Caco-2 (cell line): ENCODE measurements around the gene PHC2. TPM values are rescaled to one million over a fixed set of nuclear protein-coding genes. Genes with fewer than 3 reads are reported as not detected.

ENCODE experiments used
- BruUV-seq: library from RNA; stranded (reverse); fragments of 400-500 nt; replicated peaks from 2 replicates; lab custom pipeline; 2021; lab: Mats Ljungman, UMichigan
- CTCF ChIA-PET: fragments of 300-600 bp; sonication (Branson Sonifier 250); formaldehyde crosslinking; loops from one replicate; lab custom pipeline; 2022; ENCODE audit warnings: antibody characterized with exemption; lab: Charles Lee
- POLR2A ChIA-PET: fragments of 300-600 bp; sonication (Branson Sonifier 250); formaldehyde crosslinking; loops from one replicate; lab custom pipeline; 2022; ENCODE audit warnings: antibody characterized with exemption; lab: Charles Lee
- DNase-seq, 2 experiments: peaks; one replicate each; pipeline versions ENCODE4 v3.0.0 to v3.0.0-alpha.2; 2020 to 2022
- H3K27me3 ChIP-seq: replicated peaks from 2 replicates; pipeline ENCODE4 v1.6.0; 2011; ENCODE audit warnings: low read length; ENCODE audit not compliant: control insufficient read depth, insufficient read depth
- H3K36me3 ChIP-seq: 2 replicates; pipeline ENCODE4 v1.5.1; 2011; ENCODE audit warnings: low read length; ENCODE audit not compliant: control insufficient read depth, insufficient read depth
- H3K4me1 ChIP-seq: fragments of 250-450 bp; sonication (Bioruptor Pico); 2 replicates; pipeline ENCODE4 v1.5.1; 2020; ENCODE audit warnings: mild to moderate bottlenecking
- H3K4me3 ChIP-seq: 2 replicates; pipeline ENCODE4 v1.5.1; 2011; ENCODE audit warnings: low read depth, mild to moderate bottlenecking, control low read depth, low read length
- H3K9me3 ChIP-seq: fragments of 250-450 bp; sonication (Bioruptor Pico); 2 replicates; pipeline ENCODE4 v1.5.1; 2020; ENCODE audit warnings: mild to moderate bottlenecking, moderate library complexity
- H3K27ac Mint-ChIP-seq: one replicate; pipeline ENCODE4 v1.8.0; 2022; ENCODE audit warnings: mixed read lengths; ENCODE audit not compliant: unreplicated experiment
- H3K27me3 Mint-ChIP-seq: one replicate; pipeline ENCODE4 v1.8.0; 2022; ENCODE audit warnings: mixed read lengths; ENCODE audit not compliant: insufficient read depth, unreplicated experiment
- H3K36me3 Mint-ChIP-seq: one replicate; pipeline ENCODE4 v1.8.0; 2022; ENCODE audit warnings: mild to moderate bottlenecking, mixed read lengths; ENCODE audit not compliant: insufficient read depth, unreplicated experiment
- H3K4me1 Mint-ChIP-seq: one replicate; pipeline ENCODE4 v1.8.0; 2022; ENCODE audit warnings: low read depth, mixed read lengths; ENCODE audit not compliant: unreplicated experiment
- H3K4me3 Mint-ChIP-seq: one replicate; pipeline ENCODE4 v1.8.0; 2022; ENCODE audit warnings: mild to moderate bottlenecking, moderate library complexity, mixed read lengths; ENCODE audit not compliant: unreplicated experiment
- H3K9me3 Mint-ChIP-seq: one replicate; pipeline ENCODE4 v1.8.0; 2022; ENCODE audit warnings: mixed read lengths; ENCODE audit not compliant: unreplicated experiment
- intact Hi-C: fragments of 100-400 bp; cut with micrococcal nuclease; formaldehyde crosslinking; loops from one replicate; pipeline ENCODE4 v1.10.0; 2022; ENCODE audit not compliant: unreplicated experiment
- total RNA-seq: library from RNA; stranded (reverse); gene quantifications from 2 replicates; pipeline ENCODE4 v1.2.3, GENCODE V29; 2022
- TF ChIP-seq, protein P1 (sequence below), 2 experiments: fragments of 200-600 bp in 1 of 2; IDR thresholded peaks; 1 replicate in 1 of 2; 2 replicates in 1 of 2; pipeline versions ENCODE4 v1.5.1 to v1.8.0; 2011 to 2022; ENCODE audit warnings: antibody characterized with exemption in 1 of 2, control low read depth in 1 of 2, inconsistent platforms in 1 of 2, low read depth in 1 of 2, low read length in 1 of 2, mild to moderate bottlenecking in 1 of 2, moderate library complexity in 1 of 2; ENCODE audit not compliant: insufficient read depth in 1 of 2, severe bottlenecking in 1 of 2, unreplicated experiment in 1 of 2

The PHC2 gene
- total RNA-seq, 1 experiment from 2014 or later = 35.2 TPM

DNA sequence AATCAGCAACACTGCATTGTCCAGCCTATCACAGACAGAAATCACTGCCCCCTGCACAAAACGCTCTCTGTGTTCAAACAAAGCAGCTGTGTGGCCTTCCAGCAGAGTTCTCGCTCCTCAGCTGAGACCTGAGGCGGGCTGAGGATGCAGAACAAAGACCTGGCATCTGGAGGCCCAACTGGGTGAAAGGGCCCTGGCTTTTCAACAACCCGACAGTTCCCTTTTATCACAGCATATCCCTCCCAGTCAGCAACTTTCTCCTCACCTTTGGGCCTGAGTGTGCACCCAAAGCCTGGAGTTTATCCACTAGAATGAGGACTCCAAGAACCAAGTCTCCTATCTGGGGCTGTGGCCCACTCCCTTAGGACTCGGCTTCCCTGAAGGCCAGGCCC, 67.4 kb downstream of the PHC2 start:
- intact Hi-C loops = loop anchor here (10.0 kb wide), 1 partner anchor 239 kb away; no protein-coding TSS in a partner anchor
- Mint-ChIP-seq H3K4me1 (peaks cover 8% of the 10 kb centered on the region), H3K9me3 (no peaks in the 10 kb centered on the region), H3K27ac (no peak overlapping the region), H3K27me3 (no peaks in the 10 kb centered on the region), H3K36me3 (peaks cover 6% of the 10 kb centered on the region), H3K4me3 (no peak overlapping the region)
- CTCF ChIA-PET = interaction anchor here (0.5 kb wide), 1 partner anchor 665 kb away, joined by 3 read pairs; no protein-coding TSS in a partner anchor
- Histone ChIP-seq H3K4me1 (peaks cover 18% of the 10 kb centered on the region; the same call in 1 of the 2 replicates), H3K4me3 (no peak overlapping the region), H3K36me3 (no peaks in the 10 kb centered on the region; the same call in 1 of the 2 replicates), H3K9me3 (no peaks in the 10 kb centered on the region), H3K27me3 (no peaks in the 10 kb centered on the region)
- no TSS peak for BruUV-seq
- no peak for DNase-seq
- POLR2A ChIA-PET = interaction anchor here (0.7 kb wide), 1 partner anchor 42 kb away, joined by 5 read pairs; the partner anchor contains the start of gene A3GALT2
- TF ChIP-seq, protein P1, sequence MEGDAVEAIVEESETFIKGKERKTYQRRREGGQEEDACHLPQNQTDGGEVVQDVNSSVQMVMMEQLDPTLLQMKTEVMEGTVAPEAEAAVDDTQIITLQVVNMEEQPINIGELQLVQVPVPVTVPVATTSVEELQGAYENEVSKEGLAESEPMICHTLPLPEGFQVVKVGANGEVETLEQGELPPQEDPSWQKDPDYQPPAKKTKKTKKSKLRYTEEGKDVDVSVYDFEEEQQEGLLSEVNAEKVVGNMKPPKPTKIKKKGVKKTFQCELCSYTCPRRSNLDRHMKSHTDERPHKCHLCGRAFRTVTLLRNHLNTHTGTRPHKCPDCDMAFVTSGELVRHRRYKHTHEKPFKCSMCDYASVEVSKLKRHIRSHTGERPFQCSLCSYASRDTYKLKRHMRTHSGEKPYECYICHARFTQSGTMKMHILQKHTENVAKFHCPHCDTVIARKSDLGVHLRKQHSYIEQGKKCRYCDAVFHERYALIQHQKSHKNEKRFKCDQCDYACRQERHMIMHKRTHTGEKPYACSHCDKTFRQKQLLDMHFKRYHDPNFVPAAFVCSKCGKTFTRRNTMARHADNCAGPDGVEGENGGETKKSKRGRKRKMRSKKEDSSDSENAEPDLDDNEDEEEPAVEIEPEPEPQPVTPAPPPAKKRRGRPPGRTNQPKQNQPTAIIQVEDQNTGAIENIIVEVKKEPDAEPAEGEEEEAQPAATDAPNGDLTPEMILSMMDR (IDR thresholded peaks at IDR 0.05; ENCODE audit: insufficient read depth in 1 of 2, low read depth in 1 of 2, low read length in 1 of 2, severe bottlenecking in 1 of 2, unreplicated experiment in 1 of 2) = no peak

DNA sequence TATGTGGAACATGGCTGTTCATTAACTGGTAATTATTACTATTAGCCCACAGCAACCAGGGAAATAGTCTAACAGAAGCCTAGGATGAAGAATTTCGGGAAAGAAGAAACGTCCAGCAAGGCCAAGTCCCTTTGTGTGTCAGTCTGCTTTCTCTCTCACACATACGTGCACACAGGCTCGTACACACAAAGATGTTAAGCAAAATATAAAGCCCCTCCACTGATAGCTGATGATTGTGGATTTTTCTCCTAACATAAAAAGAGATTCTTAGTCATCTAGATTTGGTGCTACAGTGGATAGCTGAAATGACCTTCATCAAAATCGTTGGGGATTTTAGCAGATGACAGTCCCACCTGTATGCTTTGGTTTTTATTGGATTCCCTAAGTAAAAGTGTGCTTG, 67.9 kb downstream of the PHC2 start:
- Mint-ChIP-seq H3K9me3 (no peaks in the 10 kb centered on the region), H3K4me1 (peaks cover 8% of the 10 kb centered on the region), H3K4me3 (no peak overlapping the region), H3K27ac (no peak overlapping the region), H3K36me3 (peaks cover 6% of the 10 kb centered on the region), H3K27me3 (no peaks in the 10 kb centered on the region)
- BruUV-seq = no TSS peak
- ChIA-PET CTCF (no interaction called here), POLR2A (no interaction called here)
- DNase-seq = no peak
- Histone ChIP-seq H3K36me3 (no peaks in the 10 kb centered on the region; the same call in 1 of the 2 replicates), H3K9me3 (no peaks in the 10 kb centered on the region), H3K27me3 (no peaks in the 10 kb centered on the region), H3K4me3 (no peak overlapping the region), H3K4me1 (peaks cover 18% of the 10 kb centered on the region; the same call in 1 of the 2 replicates)
- TF ChIP-seq, protein P1 (IDR thresholded peaks at IDR 0.05; ENCODE audit: insufficient read depth in 1 of 2, low read depth in 1 of 2, low read length in 1 of 2, severe bottlenecking in 1 of 2, unreplicated experiment in 1 of 2) = no peak
- intact Hi-C loops = loop anchor here (10.0 kb wide), 1 partner anchor 238 kb away; no protein-coding TSS in a partner anchor

DNA sequence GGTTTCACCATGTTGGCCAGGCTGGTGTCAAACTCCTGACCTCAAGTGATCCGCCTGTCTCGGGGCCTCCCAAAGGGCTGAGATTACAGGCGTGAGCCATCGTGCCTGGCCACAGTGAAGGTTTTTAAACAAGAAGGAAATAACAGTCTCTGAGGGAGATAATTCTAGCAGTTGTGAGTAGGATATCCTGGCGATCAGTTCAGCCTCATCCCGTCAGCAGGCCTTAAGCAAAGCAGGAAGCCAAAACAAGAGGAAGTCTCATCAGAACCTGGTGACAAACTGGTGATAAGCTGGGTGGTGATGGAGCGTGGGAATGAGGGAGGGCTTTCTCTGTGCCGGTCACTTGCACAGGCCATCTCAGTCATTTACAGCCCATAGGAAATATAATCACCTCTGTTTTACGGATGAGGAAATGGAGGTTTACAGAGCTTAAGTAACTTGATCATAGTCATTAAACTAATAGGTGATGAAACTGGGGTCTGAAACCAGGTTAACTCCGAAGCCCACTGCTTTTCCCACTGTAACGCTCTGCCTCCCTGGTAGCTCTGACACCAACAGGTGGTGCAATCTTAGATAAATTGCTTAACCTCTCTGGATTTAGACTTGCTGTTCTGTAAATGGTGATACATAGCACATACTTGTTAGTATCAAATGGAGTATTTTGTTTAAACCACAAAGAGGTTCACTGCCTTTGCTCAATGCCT, 69.2 kb downstream of the PHC2 start:
- no peaks in the 10 kb centered on the region for H3K9me3 Mint-ChIP-seq
- Histone ChIP-seq H3K4me1 (peaks cover 18% of the 10 kb centered on the region), H3K36me3 (no peaks in the 10 kb centered on the region), H3K27me3 (no peaks in the 10 kb centered on the region), H3K9me3 (no peaks in the 10 kb centered on the region), H3K4me3 (no peak overlapping the region)
- TF ChIP-seq, protein P1 (IDR thresholded peaks at IDR 0.05; ENCODE audit: insufficient read depth in 1 of 2, low read depth in 1 of 2, low read length in 1 of 2, severe bottlenecking in 1 of 2, unreplicated experiment in 1 of 2) = no peak
- ChIA-PET CTCF (no interaction called here), POLR2A (interaction anchor here (0.5 kb wide), 1 partner anchor 30 kb away, joined by 5 read pairs; no protein-coding TSS in a partner anchor)
- intact Hi-C loops = loop anchor here (10.0 kb wide), 1 partner anchor 237 kb away; no protein-coding TSS in a partner anchor
- no TSS peak for BruUV-seq
- H3K4me3 Mint-ChIP-seq = no peak overlapping the region
- H3K27me3 Mint-ChIP-seq = no peaks in the 10 kb centered on the region
- peaks cover 8% of the 10 kb centered on the region for H3K4me1 Mint-ChIP-seq
- H3K36me3 Mint-ChIP-seq = peaks cover 6% of the 10 kb centered on the region
- H3K27ac Mint-ChIP-seq = no peak overlapping the region
- DNase-seq = no peak
